HG02642 (cell line): ENCODE results near the gene RPS17.
"Not testable (repeated sequence)": the region's sequence is repeated elsewhere in the genome, so short reads cannot be mapped to it uniquely, and the experiment has no call there.

Source experiments
- ATAC-seq: cut with Tn5 transposase; IDR thresholded peaks from one replicate; pipeline ENCODE4 v1.9.1; 2021; ENCODE audit warnings: mild to moderate bottlenecking; ENCODE audit not compliant: unreplicated experiment, poor library complexity

RPS17 gene

GRCh38 chr15:82530606-82531379 lies 9.5 kb downstream of the RPS17 start:
- ATAC-seq, result peak; percentile 89

GRCh38 chr15:82530006-82530405 lies 10.3 kb downstream of the RPS17 start:
- no peak for ATAC-seq

GRCh38 chr15:82513587-82513986 lies 26.7 kb downstream of the RPS17 start:
- ATAC-seq, result not testable (repeated sequence)

GRCh38 chr15:82507693-82508092 lies 32.6 kb downstream of the RPS17 start:
- not testable (repeated sequence) for ATAC-seq

- ATAC-seq, result not testable (repeated sequence)
Observed at GRCh38 chr15:82507087-82507486, 33.2 kb downstream of the RPS17 start.

- not testable (repeated sequence) for ATAC-seq
Observed at GRCh38 chr15:82505842-82506241, 34.4 kb downstream of the RPS17 start.

- ATAC-seq, result not testable (repeated sequence)
Observed at GRCh38 chr15:82504074-82504473, 36.2 kb downstream of the RPS17 start.

GRCh38 chr15:82502700-82503339 lies 37.4 kb downstream of the RPS17 start:
- ATAC-seq, result peak; percentile 80

- ATAC-seq, result not testable (repeated sequence)
Observed at GRCh38 chr15:82500772-82501171, 39.5 kb downstream of the RPS17 start.

- not testable (repeated sequence) for ATAC-seq
Observed at GRCh38 chr15:82497978-82498377, 42.3 kb downstream of the RPS17 start.

- ATAC-seq, result not testable (repeated sequence)
Observed at GRCh38 chr15:82488250-82488649, 52.0 kb downstream of the RPS17 start.

- not testable (repeated sequence) for ATAC-seq
Observed at GRCh38 chr15:82487045-82487444, 53.2 kb downstream of the RPS17 start.
